ELR (cell line): ENCODE measurements around the gene NTRK2.
"Not testable (repeated sequence)": the region's sequence is repeated elsewhere in the genome, so short reads cannot be mapped to it uniquely, and the experiment has no call there.

ENCODE experiments used
- DNase-seq: peaks from one replicate; pipeline ENCODE4 v3.0.0-alpha.2; 2015; ENCODE audit warnings: low read depth

Gene NTRK2

GRCh38 chr9:84893419-84894128, 224.0 kb downstream of the NTRK2 start:
- no peak for DNase-seq

DNA sequence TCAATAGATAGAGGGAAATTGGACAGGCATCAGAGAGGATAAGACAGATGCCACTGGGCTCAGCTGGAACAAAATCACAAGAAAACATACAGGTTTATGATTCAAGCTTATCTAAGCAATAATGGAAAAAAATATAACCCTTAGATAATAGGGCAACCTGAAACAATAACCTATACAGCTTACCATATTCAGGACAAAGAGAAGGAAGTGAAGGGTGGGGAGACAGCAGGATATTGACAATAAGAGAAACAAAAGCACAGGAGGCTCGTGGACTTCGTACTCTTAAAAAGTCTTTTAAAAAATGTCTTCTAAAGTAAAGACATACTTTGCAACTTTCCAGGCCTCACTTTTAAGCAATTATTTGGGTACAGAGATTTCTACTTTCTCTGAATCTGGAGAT, 225.3 kb downstream of the NTRK2 start:
- DNase-seq = no peak

DNA sequence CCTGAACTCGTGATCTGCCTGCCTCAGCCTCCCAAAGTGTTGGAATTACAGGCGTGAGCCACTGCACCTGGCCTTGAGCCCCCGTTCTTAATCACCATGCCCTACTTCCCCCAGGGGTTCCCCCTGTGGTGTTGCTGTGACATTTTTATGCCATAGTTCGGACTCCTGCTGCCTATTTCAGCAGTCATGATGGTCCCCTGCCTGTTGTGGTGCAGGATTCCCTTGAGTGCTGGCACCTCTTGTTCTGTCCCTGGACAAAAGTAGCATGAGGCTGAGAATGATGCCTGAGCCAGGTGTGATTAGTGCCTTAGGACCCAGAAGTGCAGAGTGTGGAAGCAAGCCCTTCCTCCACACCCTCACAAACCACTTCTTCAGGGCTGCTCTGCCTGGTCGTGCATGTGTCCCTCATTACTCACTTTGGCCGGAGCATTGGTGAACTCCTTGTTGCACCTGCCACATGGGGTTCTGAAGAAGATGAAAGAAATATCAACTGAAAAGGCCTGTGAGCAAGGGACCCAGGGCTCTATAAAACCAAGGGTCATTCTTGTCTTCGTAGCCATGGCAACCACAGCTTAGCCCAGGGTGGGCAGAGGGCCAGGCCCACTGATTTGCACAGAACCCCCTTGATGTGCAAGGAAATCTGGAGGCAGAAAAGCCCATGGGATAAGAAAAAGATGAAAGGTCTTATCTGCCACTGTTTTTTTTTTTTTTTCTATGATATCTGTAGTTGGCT, 228.0 kb downstream of the NTRK2 start:
- DNase-seq = no peak

DNA sequence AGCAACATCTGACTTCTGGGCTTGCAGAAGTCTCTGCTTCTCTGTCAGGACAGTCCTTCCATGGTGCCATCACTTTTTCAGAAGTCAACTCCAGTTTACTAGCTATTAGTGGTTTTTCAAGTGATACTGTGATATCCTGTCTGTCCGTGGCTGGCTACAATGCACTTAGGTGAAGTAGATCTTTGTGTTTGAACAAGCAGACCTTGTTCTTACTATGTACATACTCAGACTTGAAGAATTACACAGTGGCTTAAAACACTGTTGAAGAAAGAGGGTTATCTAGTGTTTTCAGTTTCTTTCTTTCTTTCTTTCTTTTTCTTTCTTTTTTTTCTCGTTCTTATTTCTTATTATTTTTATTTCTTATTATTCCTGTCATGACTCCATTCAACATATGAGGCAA, 228.7 kb downstream of the NTRK2 start:
- no peak for DNase-seq

- DNase-seq = not testable (repeated sequence)
Measured at GRCh38 chr9:84898618-84899017, 229.1 kb downstream of the NTRK2 start.

DNA sequence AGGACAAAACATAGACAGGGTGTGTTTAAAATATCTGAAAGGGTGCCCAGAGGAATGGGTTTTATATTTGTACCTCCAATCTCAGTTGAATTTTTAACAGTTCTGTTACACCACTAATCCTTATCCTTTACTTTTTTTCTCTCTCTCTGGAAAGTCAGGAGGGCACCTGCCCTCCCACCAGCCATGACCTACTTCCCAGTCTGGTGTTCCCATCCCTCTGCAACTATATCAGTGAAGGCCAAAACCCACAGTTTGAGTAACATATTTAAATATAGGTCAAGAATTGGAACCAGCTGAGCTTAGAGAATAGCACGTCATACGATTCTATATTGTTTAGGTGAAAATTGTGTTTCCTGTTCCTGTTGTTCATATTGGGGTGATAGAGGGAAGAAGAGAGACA, 229.8 kb downstream of the NTRK2 start:
- no peak for DNase-seq

- no peak for DNase-seq
Measured at GRCh38 chr9:84900421-84900820, 230.9 kb downstream of the NTRK2 start.

DNA sequence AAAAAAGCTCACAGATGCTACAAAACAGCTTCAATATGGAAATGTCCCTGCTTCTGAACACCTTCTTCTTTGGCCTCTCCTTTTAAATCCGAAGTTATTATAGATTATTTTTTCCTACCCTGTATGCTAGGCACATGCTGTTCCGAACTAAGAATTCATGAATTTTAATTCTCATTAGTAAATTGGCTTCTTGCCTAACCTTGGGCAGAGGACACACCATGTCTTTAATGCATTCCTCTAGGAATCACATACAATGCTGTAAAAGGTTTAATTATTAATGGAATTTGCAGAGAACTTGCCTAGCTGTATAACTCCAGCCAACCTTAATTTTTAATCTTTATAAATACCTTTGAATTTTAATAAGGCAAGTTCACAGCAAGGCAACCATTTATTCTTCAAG, 234.4 kb downstream of the NTRK2 start:
- no peak for DNase-seq

DNA sequence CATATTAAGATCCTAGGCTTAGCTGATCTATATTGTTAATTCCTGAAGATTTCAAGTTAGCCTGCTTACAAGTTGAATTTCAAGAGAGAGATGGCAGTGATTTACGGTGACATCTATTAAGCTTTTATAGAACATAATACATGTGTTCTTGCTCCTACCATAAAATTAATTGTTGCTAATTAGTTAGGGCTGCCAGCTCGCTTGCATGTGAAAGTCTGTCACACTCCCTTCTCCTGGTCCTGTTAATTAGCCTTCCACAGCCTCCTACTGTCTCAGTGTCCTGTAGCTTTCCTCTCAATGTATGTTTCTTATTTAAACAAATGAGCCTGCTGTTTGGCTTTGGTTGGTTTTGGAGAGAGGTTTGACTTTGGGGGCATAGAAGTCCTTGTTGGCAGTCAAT, 247.2 kb downstream of the NTRK2 start:
- no peak for DNase-seq

- no peak for DNase-seq
Measured at GRCh38 chr9:84917366-84918070, 248.0 kb downstream of the NTRK2 start.

DNA sequence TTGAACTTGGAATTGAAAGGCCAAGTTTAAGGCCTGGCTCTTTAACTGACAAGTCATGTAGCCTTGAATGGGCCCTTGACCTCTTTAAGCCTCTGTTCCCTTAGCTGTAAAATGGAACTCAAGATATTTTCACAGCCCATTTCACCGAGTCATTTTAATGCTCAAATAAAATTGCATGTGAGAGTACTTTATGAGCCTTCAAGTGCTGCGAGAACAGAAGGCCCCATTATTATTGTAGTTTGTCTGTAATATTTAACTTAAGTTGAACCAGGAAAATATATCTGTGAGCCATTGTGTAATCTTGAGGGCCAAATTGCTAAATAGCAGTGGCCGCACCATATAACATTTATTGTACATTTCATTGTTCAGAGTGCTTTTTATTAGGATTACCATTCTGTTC, 249.9 kb downstream of the NTRK2 start:
- no peak for DNase-seq

DNA sequence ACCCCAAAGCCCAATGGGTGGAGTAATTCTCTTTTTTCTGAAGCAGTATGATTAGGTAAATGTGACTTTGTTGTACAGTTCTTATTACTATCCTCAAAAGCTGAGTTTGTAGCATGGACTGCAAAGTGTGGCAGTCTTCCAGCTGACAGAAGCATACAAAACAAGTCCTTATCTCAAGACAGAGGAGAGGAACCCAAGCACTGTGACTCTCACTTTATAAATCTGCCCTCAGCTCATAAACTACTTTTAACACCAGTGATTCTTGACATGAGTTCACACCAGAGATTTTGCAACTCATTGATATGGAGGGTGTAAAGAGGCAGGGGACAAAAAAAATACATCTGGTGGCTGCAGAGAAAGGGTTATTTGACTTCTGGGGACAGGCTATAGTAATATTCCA, 251.6 kb downstream of the NTRK2 start:
- no peak for DNase-seq

DNA sequence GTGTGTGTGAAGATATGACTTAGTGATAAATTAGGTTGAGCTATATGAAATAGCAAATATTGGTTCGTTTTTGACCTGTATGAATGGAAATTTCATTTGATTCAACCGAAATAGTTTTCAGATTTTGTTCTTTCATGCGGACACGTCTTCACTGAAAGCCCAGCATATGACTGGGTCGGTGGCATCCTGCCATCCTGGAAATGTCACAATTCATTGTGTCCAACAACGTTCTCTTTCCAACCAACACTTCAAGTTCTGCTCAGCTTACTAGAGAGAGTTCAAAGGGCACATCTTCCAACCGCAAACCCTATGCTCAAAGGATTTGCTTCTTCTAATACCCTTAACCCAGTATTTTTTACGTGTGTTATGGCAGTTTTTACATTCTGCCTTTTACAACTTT, 252.5 kb downstream of the NTRK2 start:
- DNase-seq = no peak

- DNase-seq = no peak
Measured at GRCh38 chr9:84924266-84924665, 254.7 kb downstream of the NTRK2 start.

DNA sequence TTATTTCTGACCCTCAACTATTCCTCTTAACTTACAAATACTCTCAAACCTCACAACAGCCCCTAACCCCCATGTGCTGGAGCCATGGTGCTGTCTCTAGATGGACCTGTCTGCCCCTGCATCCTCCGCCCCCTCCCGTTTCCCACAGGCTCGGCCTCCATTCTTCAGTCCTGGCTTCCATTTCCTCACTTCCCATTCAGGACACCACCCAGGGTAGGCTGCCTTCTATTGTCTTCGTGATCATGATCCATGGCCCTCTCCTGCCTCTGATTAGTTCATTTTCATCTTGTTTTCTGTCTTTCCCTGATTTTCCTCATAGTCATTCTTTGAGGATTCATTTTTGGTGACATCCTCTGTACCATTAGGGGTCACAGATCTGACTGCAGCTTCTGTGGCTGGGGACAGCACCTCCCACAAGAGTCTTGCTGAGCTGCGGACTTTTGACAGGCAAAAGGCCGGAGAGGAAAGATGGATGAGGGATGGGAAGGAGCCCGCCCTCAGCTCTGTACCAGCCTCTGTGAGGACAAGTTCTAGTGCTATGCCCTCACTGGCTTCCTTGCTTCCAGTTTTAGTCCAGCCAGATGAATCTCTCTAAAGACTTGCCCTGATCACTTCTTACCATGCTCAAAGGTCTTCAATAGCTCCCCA, 255.8 kb downstream of the NTRK2 start:
- DNase-seq = no peak

GRCh38 chr9:84926793-84927192, 257.3 kb downstream of the NTRK2 start:
- no peak for DNase-seq

GRCh38 chr9:84928419-84928818, 258.9 kb downstream of the NTRK2 start:
- no peak for DNase-seq

GRCh38 chr9:84929068-84929467, 259.5 kb downstream of the NTRK2 start:
- no peak for DNase-seq

- DNase-seq = no peak
Measured at GRCh38 chr9:84932915-84933527, 263.5 kb downstream of the NTRK2 start.

GRCh38 chr9:84935528-84936117, 266.1 kb downstream of the NTRK2 start:
- no peak for DNase-seq

DNA sequence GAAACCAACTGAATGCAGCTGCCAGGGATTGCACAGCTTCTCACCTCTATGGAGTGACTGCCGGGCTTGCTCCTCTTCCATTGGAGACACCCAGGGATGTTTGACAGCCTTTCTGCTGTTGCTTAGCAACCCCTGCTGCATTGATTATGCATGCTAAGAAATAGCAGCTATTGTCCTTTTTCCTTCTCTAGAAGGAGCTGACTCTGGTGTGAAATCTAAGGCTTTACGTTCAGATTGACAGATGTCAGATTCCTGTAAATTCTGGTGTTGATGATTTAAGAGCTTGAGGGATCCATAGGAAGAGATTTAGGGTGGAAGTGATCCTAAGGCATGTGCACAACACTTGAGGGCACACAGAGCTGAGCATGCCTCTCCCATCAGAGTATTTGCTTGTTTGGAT, 267.7 kb downstream of the NTRK2 start:
- no peak for DNase-seq

DNA sequence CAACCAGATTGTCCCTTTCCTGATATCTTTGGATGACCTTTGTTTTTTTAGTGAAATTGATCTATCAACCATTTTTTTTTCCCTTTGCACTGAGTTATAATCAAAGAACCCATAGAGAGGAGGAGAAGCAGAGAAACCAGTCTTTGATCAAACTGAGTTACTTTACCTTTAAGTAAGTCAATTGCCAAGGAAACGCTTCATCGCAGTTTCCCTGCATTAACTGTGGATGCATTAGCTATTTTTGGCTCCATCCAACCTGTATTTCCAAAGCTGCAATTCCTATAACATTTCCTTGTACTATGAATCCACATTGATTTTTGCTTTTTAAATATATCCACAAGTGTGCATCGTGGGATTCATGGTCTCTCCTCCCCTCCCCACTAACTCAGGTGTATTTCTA, 268.1 kb downstream of the NTRK2 start:
- no peak for DNase-seq
